Measurements from ENCODE around the gene PALD1. TPM values are rescaled to one million over a fixed set of nuclear protein-coding genes. Genes with fewer than 3 reads are reported as not detected.

PALD1 gene
- total and polyA plus RNA-seq, 2 donors (not counting 1 experiment from before 2014, with no cell fraction given), result 0.09 to 0.33 TPM

- no peak for TF ChIP-seq CTCF (conservative IDR thresholded peaks at IDR 0.05 in 1 of 2, IDR thresholded peaks at IDR 0.05 in 1 of 2; ENCODE audit: low read depth in 1 of 2, low read length in 2 of 2)
- no peak for TF ChIP-seq EZH2 (IDR thresholded peaks at IDR 0.05; ENCODE audit: low read length, missing control alignments)
- Histone ChIP-seq H3K4me2 (ENCODE audit: extremely low read depth, insufficient read depth, low read length) (no peak overlapping the region), H2AFZ (ENCODE audit: low read length) (no peak overlapping the region), H3K4me1 (ENCODE audit: control insufficient read depth, extremely low read depth, insufficient read depth, low read length) (peaks cover 3% of the 10 kb centered on the region), H3K9ac (ENCODE audit: insufficient read depth, low read length) (no peak overlapping the region), H3K79me2 (ENCODE audit: control insufficient read depth, insufficient read depth, low read length) (no peaks in the 10 kb centered on the region), H4K20me1 (ENCODE audit: control insufficient read depth, extremely low read depth, insufficient read depth, low read length) (no peaks in the 10 kb centered on the region), H3K4me3 (replicated peaks in 1 of 4; ENCODE audit: control extremely low read depth in 1 of 4, insufficient read depth in 1 of 4, low read depth in 3 of 4, low read length in 4 of 4) (no peak overlapping the region), H3K9me3 (ENCODE audit: control insufficient read depth, insufficient read depth, low read depth, low read length) (no peaks in the 10 kb centered on the region), H3K27me3 (ENCODE audit: control insufficient read depth, insufficient read depth, low read length) (no peaks in the 10 kb centered on the region), H3K27ac (ENCODE audit: insufficient read depth, low read length) (no peak overlapping the region), H3K36me3 (ENCODE audit: control insufficient read depth, insufficient read depth, low read length) (no peaks in the 10 kb centered on the region)
- peak in 1 of 2 donors; percentile 47 for DNase-seq (ENCODE audit: low read depth in 2 of 2)
Measured at GRCh38 chr10:70561070-70561469, 82.5 kb downstream of the PALD1 start.

- DNase-seq (ENCODE audit: low read depth in 2 of 2), result no peak
Measured at GRCh38 chr10:70561558-70561957, 83.0 kb downstream of the PALD1 start.

GRCh38 chr10:70562036-70562755 is 83.6 kb downstream of the PALD1 start:
- DNase-seq (ENCODE audit: low read depth in 2 of 2), result peak in 1 of 2 donors; percentile 65
- no peak overlapping the region for H2AFZ ChIP-seq (ENCODE audit: low read length)
- no peaks in the 10 kb centered on the region for H3K27me3 ChIP-seq (ENCODE audit: control insufficient read depth, insufficient read depth, low read length)
- H3K4me3 ChIP-seq (replicated peaks in 1 of 4; ENCODE audit: control extremely low read depth in 1 of 4, insufficient read depth in 1 of 4, low read depth in 3 of 4, low read length in 4 of 4), result no peak overlapping the region
- H3K9me3 ChIP-seq (ENCODE audit: control insufficient read depth, insufficient read depth, low read depth, low read length), result no peaks in the 10 kb centered on the region
- no peak overlapping the region for H3K9ac ChIP-seq (ENCODE audit: insufficient read depth, low read length)
- H4K20me1 ChIP-seq (ENCODE audit: control insufficient read depth, extremely low read depth, insufficient read depth, low read length), result no peaks in the 10 kb centered on the region
- peaks cover 3% of the 10 kb centered on the region for H3K4me1 ChIP-seq (ENCODE audit: control insufficient read depth, extremely low read depth, insufficient read depth, low read length)
- TF ChIP-seq CTCF (conservative IDR thresholded peaks at IDR 0.05 in 1 of 2, IDR thresholded peaks at IDR 0.05 in 1 of 2; ENCODE audit: low read depth in 1 of 2, low read length in 2 of 2) (no peak), EZH2 (IDR thresholded peaks at IDR 0.05; ENCODE audit: low read length, missing control alignments) (no peak)
- no peak overlapping the region for H3K4me2 ChIP-seq (ENCODE audit: extremely low read depth, insufficient read depth, low read length)
- no peak overlapping the region for H3K27ac ChIP-seq (ENCODE audit: insufficient read depth, low read length)
- H3K79me2 ChIP-seq (ENCODE audit: control insufficient read depth, insufficient read depth, low read length), result no peaks in the 10 kb centered on the region
- no peaks in the 10 kb centered on the region for H3K36me3 ChIP-seq (ENCODE audit: control insufficient read depth, insufficient read depth, low read length)

More at GRCh38 chr10:70561558-70561957, 83.0 kb downstream of the PALD1 start:
- Histone ChIP-seq H3K9ac (ENCODE audit: insufficient read depth, low read length) (no peak overlapping the region), H3K9me3 (ENCODE audit: control insufficient read depth, insufficient read depth, low read depth, low read length) (no peaks in the 10 kb centered on the region), H3K27me3 (ENCODE audit: control insufficient read depth, insufficient read depth, low read length) (no peaks in the 10 kb centered on the region), H3K27ac (ENCODE audit: insufficient read depth, low read length) (no peak overlapping the region), H4K20me1 (ENCODE audit: control insufficient read depth, extremely low read depth, insufficient read depth, low read length) (no peaks in the 10 kb centered on the region), H3K36me3 (ENCODE audit: control insufficient read depth, insufficient read depth, low read length) (no peaks in the 10 kb centered on the region), H3K79me2 (ENCODE audit: control insufficient read depth, insufficient read depth, low read length) (no peaks in the 10 kb centered on the region), H3K4me3 (replicated peaks in 1 of 4; ENCODE audit: control extremely low read depth in 1 of 4, insufficient read depth in 1 of 4, low read depth in 3 of 4, low read length in 4 of 4) (no peak overlapping the region), H3K4me1 (ENCODE audit: control insufficient read depth, extremely low read depth, insufficient read depth, low read length) (peaks cover 3% of the 10 kb centered on the region), H3K4me2 (ENCODE audit: extremely low read depth, insufficient read depth, low read length) (no peak overlapping the region), H2AFZ (ENCODE audit: low read length) (no peak overlapping the region)
- TF ChIP-seq CTCF (conservative IDR thresholded peaks at IDR 0.05 in 1 of 2, IDR thresholded peaks at IDR 0.05 in 1 of 2; ENCODE audit: low read depth in 1 of 2, low read length in 2 of 2), result no peak
- TF ChIP-seq EZH2 (IDR thresholded peaks at IDR 0.05; ENCODE audit: low read length, missing control alignments), result no peak

All from fibroblast of lung (primary cell).